Urinary bladder (tissue), 4 donors: Measurements from ENCODE around the gene GLTP. TPM values are rescaled to one million over a fixed set of nuclear protein-coding genes. Genes with fewer than 3 reads are reported as not detected.

ENCODE experiments used
- DNase-seq: peaks from one replicate; pipeline ENCODE4 v3.0.0-alpha.2; 2015; ENCODE audit errors: extremely low spot score
- H3K27ac ChIP-seq: one replicate; pipeline ENCODE4 v1.5.1; 2013; ENCODE audit warnings: low read depth, mild to moderate bottlenecking, moderate library complexity
- H3K36me3 ChIP-seq: one replicate; pipeline ENCODE4 v1.6.1; 2013; ENCODE audit warnings: mild to moderate bottlenecking, moderate library complexity; ENCODE audit not compliant: insufficient read depth
- H3K4me1 ChIP-seq: one replicate; pipeline ENCODE4 v1.6.1; 2013; ENCODE audit warnings: mild to moderate bottlenecking, moderate library complexity; ENCODE audit not compliant: insufficient read depth
- H3K4me3 ChIP-seq: one replicate; pipeline ENCODE4 v1.5.1; 2013; ENCODE audit warnings: low read depth, low read length
- WGBS: extraction: QIAGEN DNeasy Blood & Tissue Kit; methylation state at CpG from one replicate; pipeline ENCODE4 v1.1.7; 2013; 5-methylcytosine and 5-hydroxymethylcytosine counted together
- polyA plus RNA-seq: library from polyadenylated mRNA; stranded (reverse); fragments of 200-250 nt; gene quantifications from one replicate; pipeline ENCODE4 v1.2.3, GENCODE V29; 2013
- small RNA-seq: library from RNA; depleted of rRNA; stranded (forward); fragments of <200 nt; gene quantifications from one replicate; pipeline ENCODE3, GENCODE V24; 2014
- total RNA-seq: library from RNA; depleted of rRNA; stranded (reverse); fragments of >200 nt; gene quantifications from one replicate; pipeline ENCODE4 v1.2.3, GENCODE V29; 2014
- donor health status: healthy with polysubstance abuse.
- donor health status: healthy.

GLTP gene
- total and polyA plus RNA-seq, 2 donors = 26.0 to 60.2 TPM

DNA sequence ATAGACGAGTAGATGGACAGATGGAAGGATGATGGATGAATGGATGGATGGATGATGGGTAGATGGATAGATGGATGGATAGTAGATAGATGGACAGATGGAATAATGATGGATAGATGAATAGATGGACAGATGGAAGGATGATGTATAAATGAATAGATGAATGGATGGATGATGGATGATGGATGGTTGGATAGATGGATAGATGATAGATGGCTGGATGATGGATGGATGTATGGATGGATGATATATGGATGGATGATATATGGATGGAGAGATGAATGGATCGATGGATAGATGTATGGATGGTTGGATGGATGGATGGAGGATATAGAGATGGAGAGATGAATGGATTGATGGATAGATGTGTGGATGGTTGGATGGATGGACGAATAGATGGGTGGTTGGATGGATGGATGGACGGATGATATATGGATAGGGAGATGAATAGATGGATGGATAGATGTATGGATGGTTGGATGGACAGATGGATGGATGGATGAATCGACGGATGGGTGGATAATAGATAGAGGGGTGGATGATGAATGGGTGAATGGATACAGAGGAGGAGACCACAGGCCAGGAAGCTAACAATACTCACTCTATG is 66.4 kb downstream of the GLTP start:
- Histone ChIP-seq H3K27ac (no peak overlapping the region), H3K4me1 (no peaks in the 10 kb centered on the region), H3K4me3 (no peak overlapping the region), H3K36me3 (no peaks in the 10 kb centered on the region)
- DNase-seq = no peak
- 96% methylated on average over 6 of the region's 6 CpGs for WGBS

DNA sequence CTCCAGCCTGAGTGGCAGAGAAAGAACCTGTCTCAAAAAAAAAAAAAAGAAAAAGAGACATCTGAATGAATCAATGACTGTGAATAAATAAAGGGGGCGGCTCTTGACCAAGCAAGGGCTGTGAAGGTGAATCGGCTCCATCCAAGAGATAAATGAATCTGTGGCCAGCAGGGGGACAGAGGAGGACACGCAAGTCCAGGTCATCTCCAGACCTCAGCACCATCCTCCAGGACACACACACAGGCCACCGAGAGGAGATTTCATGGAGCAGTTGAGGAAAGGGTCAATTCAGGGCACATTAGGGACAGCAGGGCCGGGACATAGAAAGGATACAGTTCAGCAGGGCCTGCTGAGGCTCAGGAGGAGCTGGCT is 68.7 kb downstream of the GLTP start:
- Histone ChIP-seq H3K27ac (no peak overlapping the region), H3K36me3 (no peaks in the 10 kb centered on the region), H3K4me3 (no peak overlapping the region), H3K4me1 (no peaks in the 10 kb centered on the region)
- 76% methylated on average over 5 of the region's 5 CpGs for WGBS
- DNase-seq = no peak

DNA sequence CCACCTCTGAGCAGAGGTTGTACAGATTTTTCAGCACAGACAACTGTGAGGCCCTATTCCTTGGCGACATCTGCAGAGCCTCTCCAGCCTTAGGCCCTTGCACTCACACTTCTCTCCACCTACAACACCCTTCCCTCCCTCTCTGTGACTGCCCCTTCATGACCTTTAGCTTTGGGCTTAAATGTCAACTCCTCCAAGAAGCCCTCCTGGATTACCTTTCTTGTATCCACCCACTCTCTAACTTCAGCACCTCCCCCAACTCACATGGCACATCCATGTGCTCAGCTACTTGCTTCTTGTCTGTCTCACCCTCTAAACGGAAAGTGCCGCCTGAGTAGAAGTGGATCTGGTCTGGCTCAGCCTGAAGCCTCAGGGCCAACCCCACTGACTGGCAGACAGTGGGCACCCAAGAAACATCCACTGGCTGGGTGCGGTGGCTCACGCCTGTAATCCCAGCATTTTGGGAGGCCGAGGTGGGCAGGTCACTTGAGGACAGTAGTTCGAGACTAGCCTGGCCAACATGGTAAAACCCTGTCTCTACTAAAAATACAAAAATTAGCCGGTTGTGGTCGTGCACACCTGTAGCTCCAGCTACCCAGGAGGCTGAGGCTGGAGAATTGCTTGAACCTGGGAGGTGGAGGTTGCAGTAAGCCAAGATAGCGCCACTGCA is 69.3 kb downstream of the GLTP start:
- no peaks in the 10 kb centered on the region for H3K4me1 ChIP-seq
- no peak for DNase-seq
- no peak overlapping the region for H3K4me3 ChIP-seq
- no peaks in the 10 kb centered on the region for H3K36me3 ChIP-seq
- 91% methylated on average over 10 of the region's 10 CpGs for WGBS
- H3K27ac ChIP-seq = no peak overlapping the region

DNA sequence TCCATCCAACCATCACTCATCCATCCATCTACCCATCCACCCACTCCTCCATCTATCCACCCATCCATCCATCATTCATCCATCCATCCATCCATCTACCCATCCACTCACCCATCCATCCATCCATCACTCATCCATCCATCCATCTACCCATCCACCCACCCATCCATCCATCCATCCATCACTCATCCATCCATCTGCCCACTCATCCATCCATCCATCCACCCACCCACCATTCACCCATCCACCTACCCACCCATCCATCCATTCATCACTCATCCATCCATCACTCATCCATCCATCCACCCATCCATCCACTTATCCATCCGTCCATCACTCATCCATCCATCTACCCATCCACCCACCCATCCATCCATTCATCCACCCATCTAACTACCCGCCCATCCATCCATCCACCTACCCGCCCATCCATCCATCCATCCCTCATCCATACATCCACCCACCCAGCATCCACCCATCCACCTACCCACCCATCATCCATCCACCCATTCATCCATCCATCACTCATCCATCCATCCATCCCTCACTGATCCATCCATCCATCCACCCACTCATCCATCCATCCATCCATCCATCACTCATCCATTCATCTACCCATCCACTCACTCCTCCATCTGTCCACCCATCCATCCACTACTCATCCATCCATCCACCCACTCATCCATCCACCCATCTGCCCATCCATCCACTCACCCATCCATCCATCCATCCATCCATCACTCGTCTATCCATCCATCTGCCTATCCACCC is 71.3 kb downstream of the GLTP start:
- no peaks in the 10 kb centered on the region for H3K4me1 ChIP-seq
- H3K27ac ChIP-seq = no peak overlapping the region
- DNase-seq = no peak
- no peak overlapping the region for H3K4me3 ChIP-seq
- no peaks in the 10 kb centered on the region for H3K36me3 ChIP-seq
- WGBS = 91% methylated on average over 4 of the region's 4 CpGs

DNA sequence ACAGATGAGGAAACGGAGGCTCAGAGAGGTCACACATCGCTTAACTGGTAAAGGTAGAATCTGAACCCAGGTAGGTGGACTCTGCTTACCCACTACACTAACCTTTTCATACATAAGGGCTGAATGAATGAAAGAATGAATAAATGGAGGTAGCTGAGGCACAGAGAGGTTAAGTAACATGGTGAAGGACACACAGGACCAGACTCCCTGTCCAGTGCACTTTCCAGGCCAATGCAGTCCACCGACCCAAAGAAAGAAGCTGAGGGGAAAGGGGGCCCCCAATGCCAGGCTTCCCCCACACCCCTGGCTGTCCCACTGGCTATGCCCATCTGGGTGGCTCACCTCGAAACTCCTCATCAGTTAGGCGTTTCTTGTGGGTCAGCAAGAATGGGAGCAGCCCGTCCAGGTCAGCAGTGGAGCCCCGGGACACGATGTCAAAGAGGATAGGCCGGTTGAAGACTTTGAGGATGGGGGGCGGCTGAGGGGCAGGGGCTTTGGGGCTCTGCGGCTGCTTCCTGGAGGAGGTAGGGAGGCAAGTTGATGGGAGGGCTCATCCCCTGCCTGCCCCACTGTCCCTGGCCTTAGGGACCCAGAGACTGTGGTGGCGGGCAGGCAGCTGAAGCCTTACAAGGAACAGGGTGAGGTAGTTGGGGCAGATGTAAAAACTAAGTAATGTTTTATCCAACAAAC is 72.2 kb downstream of the GLTP start:
- H3K4me3 ChIP-seq = no peak overlapping the region
- H3K36me3 ChIP-seq = no peaks in the 10 kb centered on the region
- DNase-seq = no peak
- no peaks in the 10 kb centered on the region for H3K4me1 ChIP-seq
- WGBS = 93% methylated on average over 12 of the region's 12 CpGs
- H3K27ac ChIP-seq = no peak overlapping the region

DNA sequence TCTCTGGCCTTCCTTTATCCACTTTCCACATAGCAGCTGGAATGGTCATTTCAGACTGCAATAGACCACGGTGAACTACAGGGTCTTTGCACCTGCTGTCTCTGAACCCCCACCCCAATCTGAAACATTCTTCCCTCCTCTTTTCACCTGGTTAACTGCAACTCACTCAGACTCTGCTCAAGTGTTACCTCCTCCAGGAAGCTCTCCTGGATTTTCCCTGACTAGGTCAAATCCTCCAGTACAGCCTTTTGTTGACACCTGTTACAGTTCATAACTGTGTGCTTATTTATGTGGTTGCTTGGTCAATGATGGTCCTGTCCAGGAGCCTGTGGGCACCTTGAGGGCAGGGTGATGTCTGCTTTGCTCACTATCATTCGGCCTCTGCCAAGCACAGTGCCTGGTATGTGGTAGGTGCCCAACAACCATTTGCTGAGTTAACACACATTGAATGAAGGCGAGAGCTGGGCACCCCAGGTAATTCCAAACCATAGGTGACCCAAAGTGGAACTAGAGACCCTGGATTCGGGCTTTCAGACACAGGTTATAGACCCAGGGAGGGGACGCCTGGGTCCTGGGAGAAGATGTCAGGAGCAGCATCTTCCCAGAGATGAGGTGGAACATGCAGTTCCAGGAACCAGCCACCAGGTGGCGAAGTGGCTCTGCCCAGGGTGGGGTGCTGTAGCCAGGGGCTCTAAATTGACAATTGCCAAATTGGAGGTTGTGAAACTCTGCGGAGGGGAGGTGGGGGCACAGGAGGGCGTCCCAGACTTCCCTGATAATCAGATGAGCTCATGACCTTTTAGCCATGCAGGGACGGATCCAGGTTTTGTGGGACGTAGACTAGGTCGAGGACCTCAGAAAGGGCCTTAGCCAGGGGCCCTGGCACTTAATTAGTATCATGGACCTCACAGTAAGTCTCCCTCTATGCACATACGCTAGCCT is 75.2 kb downstream of the GLTP start:
- no peak for DNase-seq
- H3K4me1 ChIP-seq = no peaks in the 10 kb centered on the region
- 38% methylated on average over 12 of the region's 12 CpGs for WGBS

DNA sequence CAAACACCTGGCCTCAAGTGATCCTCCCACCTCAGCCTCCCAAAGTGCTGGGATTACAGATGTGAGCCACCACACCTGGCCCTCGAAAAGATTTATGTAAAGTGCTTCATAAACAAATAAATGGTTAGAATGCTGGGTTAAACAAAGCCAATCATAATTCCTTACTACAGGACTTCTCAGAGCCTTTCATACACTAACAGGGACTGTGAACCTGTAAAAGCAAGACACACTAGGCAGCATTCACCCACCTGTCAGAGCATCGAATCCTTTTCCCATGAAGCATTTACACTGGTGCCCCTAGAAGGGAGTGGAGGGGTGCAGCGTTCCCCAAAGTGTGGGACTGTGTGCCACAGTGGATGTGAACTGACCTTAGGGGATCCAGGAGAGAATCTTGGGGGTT is 76.7 kb downstream of the GLTP start:
- H3K4me1 ChIP-seq = no peaks in the 10 kb centered on the region
- H3K27ac ChIP-seq = no peak overlapping the region
- no peaks in the 10 kb centered on the region for H3K36me3 ChIP-seq
- H3K4me3 ChIP-seq = no peak overlapping the region
- no peak for DNase-seq
- 84% methylated on average over 3 of the region's 3 CpGs for WGBS

More for the DNA sequence above, 75.2 kb downstream of the GLTP start:
- no peak overlapping the region for H3K27ac ChIP-seq
- no peaks in the 10 kb centered on the region for H3K36me3 ChIP-seq
- no peak overlapping the region for H3K4me3 ChIP-seq

DNA sequence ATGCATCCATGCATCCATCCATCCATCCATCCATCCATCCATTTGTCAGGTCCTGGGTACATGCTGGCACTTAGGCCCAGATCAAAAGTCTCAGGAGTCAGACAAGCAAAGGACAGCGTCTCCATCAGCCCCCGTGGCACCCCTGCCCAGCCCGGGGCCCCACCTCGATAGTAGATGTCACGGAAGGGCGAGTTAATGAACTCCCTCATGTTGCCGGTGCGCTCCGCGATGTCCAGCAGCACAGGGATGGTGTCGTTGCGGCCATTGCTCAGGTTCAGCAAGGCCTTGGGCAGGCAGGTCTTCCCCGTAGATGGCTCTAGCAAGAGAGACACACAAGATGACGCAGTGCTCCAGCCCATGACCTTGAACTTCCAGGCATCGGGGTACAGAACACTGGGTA is 77.5 kb downstream of the GLTP start:
- Histone ChIP-seq H3K4me3 (no peak overlapping the region), H3K27ac (no peak overlapping the region), H3K36me3 (no peaks in the 10 kb centered on the region), H3K4me1 (no peaks in the 10 kb centered on the region)
- DNase-seq = no peak
- 94% methylated on average over 15 of the region's 15 CpGs for WGBS

Small RNA genes lying within 50 kb of the gene (small RNA-seq; reads per million reads assigned to genes)
- gene MIR4497 (not detected), gene RN7SL441P (not detected)

Other genes starting within 250 kb of the GLTP start
- 1.2 TPM for gene FAM222A, start 166.7 kb downstream of the GLTP start, total RNA-seq
- gene FAM222A, start 166.7 kb downstream of the GLTP start, polyA plus RNA-seq = 1.2 TPM
- gene TRPV4, start 47.1 kb downstream of the GLTP start, total RNA-seq = 0.90 TPM
- gene TRPV4, start 47.1 kb downstream of the GLTP start, polyA plus RNA-seq = 1.2 TPM
- gene TCHP, start 19.7 kb upstream of the GLTP start, total RNA-seq = 10.3 TPM
- 15.5 TPM for gene TCHP, start 19.7 kb upstream of the GLTP start, polyA plus RNA-seq
- 66.0 TPM for gene GIT2, start 115.8 kb upstream of the GLTP start, total RNA-seq
- gene GIT2, start 115.8 kb upstream of the GLTP start, polyA plus RNA-seq = 23.0 TPM
- 63.4 TPM for gene ANKRD13A, start 118.9 kb upstream of the GLTP start, total RNA-seq
- 40.4 TPM for gene ANKRD13A, start 118.9 kb upstream of the GLTP start, polyA plus RNA-seq
- 21.1 TPM for gene C12orf76, start 168.0 kb upstream of the GLTP start, total RNA-seq
- gene C12orf76, start 168.0 kb upstream of the GLTP start, polyA plus RNA-seq = 14.7 TPM
- gene IFT81, start 243.8 kb upstream of the GLTP start, total RNA-seq = 54.0 TPM
- gene IFT81, start 243.8 kb upstream of the GLTP start, polyA plus RNA-seq = 13.2 TPM